Tibial nerve (tissue), 4 donors: ENCODE measurements around the gene AIG1. TPM values are rescaled to one million over a fixed set of nuclear protein-coding genes. Genes with fewer than 3 reads are reported as not detected.

Source experiments
- DNase-seq, 2 donors: peaks; one replicate each; pipeline ENCODE4 v3.0.0-alpha.2; 2019; ENCODE audit warnings: low spot score in 2 of 2
- H3K27ac ChIP-seq, 4 donors: fragments of 200-600 bp; sonication (generic) in 3 of 4; one replicate each; pipeline ENCODE4 v1.5.1; 2017 to 2019; ENCODE audit warnings: mild to moderate bottlenecking in 1 of 4
- H3K27me3 ChIP-seq, 2 donors: fragments of 200-600 bp; sonication (generic) in 1 of 2; one replicate each; pipeline versions ENCODE4 v1.5.1 to v1.6.0; 2017 to 2019
- H3K36me3 ChIP-seq, 3 donors: fragments of 200-600 bp; sonication (generic); one replicate each; pipeline ENCODE4 v1.5.1; 2018 to 2019
- H3K4me1 ChIP-seq, 4 donors: fragments of 200-600 bp; sonication (generic) in 3 of 4; one replicate each; pipeline ENCODE4 v1.5.1; 2017 to 2019
- H3K4me3 ChIP-seq, 4 donors: fragments of 200-600 bp; sonication (generic) in 3 of 4; one replicate each; pipeline ENCODE4 v1.5.1; 2017 to 2019; ENCODE audit warnings: mild to moderate bottlenecking in 1 of 4, moderate library complexity in 1 of 4
- H3K9me3 ChIP-seq, 4 donors: fragments of 200-600 bp; sonication (generic) in 3 of 4; one replicate each; pipeline ENCODE4 v1.5.1; 2017 to 2019
- CTCF ChIP-seq, 5 experiments: fragments of 200-600 bp in 3 of 5; fragments of 450-650 bp in 2 of 5; sonication (generic) in 3 of 5; IDR thresholded peaks; one replicate each; pipeline ENCODE4 v1.5.1; 2016 to 2019; ENCODE audit warnings: antibody characterized with exemption in 5 of 5, mild to moderate bottlenecking in 3 of 5, moderate library complexity in 2 of 5
- EP300 ChIP-seq, 2 donors: sonication (generic); formaldehyde crosslinking; IDR thresholded peaks; one replicate each; pipeline ENCODE4 v1.6.1; 2017; ENCODE audit warnings: antibody characterized with exemption in 2 of 2, mild to moderate bottlenecking in 1 of 2
- POLR2A ChIP-seq, 2 donors: fragments of 450-650 bp; IDR thresholded peaks; one replicate each; pipeline ENCODE4 v1.6.1; 2017; ENCODE audit warnings: antibody characterized with exemption in 2 of 2, mild to moderate bottlenecking in 2 of 2, moderate library complexity in 2 of 2
- WGBS, 2 donors: methylation state at CpG; one replicate each; pipeline ENCODE4 v1.1.5; 2018; 5-methylcytosine and 5-hydroxymethylcytosine counted together
- total RNA-seq, 4 donors: library from RNA; depleted of rRNA; stranded (reverse); fragments of >200 nt; gene quantifications; one replicate each; pipeline ENCODE4 v1.1.0, GENCODE V29; 2016

The AIG1 gene
- total RNA-seq, 4 donors from 2014 or later: 18.2 to 23.9 (median 22.2) TPM

- WGBS, 2 donors: 83 to 97% methylated on average over 2 of the region's 2 CpGs
- Histone ChIP-seq H3K27me3 (no peaks in the 10 kb centered on the region), H3K36me3 (no peaks in the 10 kb centered on the region), H3K4me1 (no peaks in the 10 kb centered on the region), H3K4me3 (no peak overlapping the region), H3K9me3 (no peaks in the 10 kb centered on the region), H3K27ac (no peak overlapping the region)
- no peak for DNase-seq
- no peak for TF ChIP-seq POLR2A (IDR thresholded peaks at IDR 0.05)
- TF ChIP-seq EP300 (IDR thresholded peaks at IDR 0.05): no peak
- TF ChIP-seq CTCF (IDR thresholded peaks at IDR 0.05): no peak
Measured at GRCh38 chr6:143368426-143368825, 307.7 kb downstream of the AIG1 start.

- no peaks in the 10 kb centered on the region for H3K9me3 ChIP-seq
- WGBS, 2 donors: 61 to 65% methylated on average over 3 of the region's 3 CpGs
- H3K4me3 ChIP-seq: no peak overlapping the region
- TF ChIP-seq CTCF (IDR thresholded peaks at IDR 0.05) (no peak), EP300 (IDR thresholded peaks at IDR 0.05) (no peak), POLR2A (IDR thresholded peaks at IDR 0.05) (no peak)
- H3K27me3 ChIP-seq: no peaks in the 10 kb centered on the region
- H3K27ac ChIP-seq: no peak overlapping the region
- no peaks in the 10 kb centered on the region for H3K36me3 ChIP-seq
- DNase-seq: no peak
- no peaks in the 10 kb centered on the region for H3K4me1 ChIP-seq
Measured at GRCh38 chr6:143369971-143370370, 309.3 kb downstream of the AIG1 start.

- H3K27ac ChIP-seq: no peak overlapping the region
- H3K27me3 ChIP-seq: no peaks in the 10 kb centered on the region
- WGBS, 2 donors: 59 to 62% methylated on average over 5 of the region's 5 CpGs
- H3K4me3 ChIP-seq: no peak overlapping the region
- H3K4me1 ChIP-seq: no peaks in the 10 kb centered on the region
- H3K36me3 ChIP-seq: no peaks in the 10 kb centered on the region
- no peak for DNase-seq
- no peaks in the 10 kb centered on the region for H3K9me3 ChIP-seq
- TF ChIP-seq CTCF (IDR thresholded peaks at IDR 0.05): no peak
- TF ChIP-seq POLR2A (IDR thresholded peaks at IDR 0.05): no peak
- TF ChIP-seq EP300 (IDR thresholded peaks at IDR 0.05): no peak
Measured at GRCh38 chr6:143370812-143371370, 310.2 kb downstream of the AIG1 start.

GRCh38 chr6:143372199-143372882 lies 311.7 kb downstream of the AIG1 start:
- TF ChIP-seq EP300 (IDR thresholded peaks at IDR 0.05) (no peak), POLR2A (IDR thresholded peaks at IDR 0.05) (no peak), CTCF (IDR thresholded peaks at IDR 0.05) (no peak)
- no peak for DNase-seq
- 76 to 79% methylated on average over 7 of the region's 7 CpGs for whole genome bisulfite sequencing, 2 donors
- Histone ChIP-seq H3K27ac (no peak overlapping the region), H3K9me3 (no peaks in the 10 kb centered on the region), H3K27me3 (no peaks in the 10 kb centered on the region), H3K36me3 (no peaks in the 10 kb centered on the region), H3K4me1 (no peaks in the 10 kb centered on the region), H3K4me3 (no peak overlapping the region)

GRCh38 chr6:143374014-143374413 lies 313.3 kb downstream of the AIG1 start:
- H3K27me3 ChIP-seq: no peaks in the 10 kb centered on the region
- DNase-seq: no peak
- H3K36me3 ChIP-seq: no peaks in the 10 kb centered on the region
- TF ChIP-seq POLR2A (IDR thresholded peaks at IDR 0.05) (no peak), EP300 (IDR thresholded peaks at IDR 0.05) (no peak), CTCF (IDR thresholded peaks at IDR 0.05) (no peak)
- no peak overlapping the region for H3K4me3 ChIP-seq
- WGBS, 2 donors: 60 to 61% methylated on average over 2 of the region's 2 CpGs
- H3K9me3 ChIP-seq: no peaks in the 10 kb centered on the region
- H3K27ac ChIP-seq: no peak overlapping the region
- no peaks in the 10 kb centered on the region for H3K4me1 ChIP-seq
